GM23248 (cell line): Measurements from ENCODE around the gene TECPR2. TPM values are rescaled to one million over a fixed set of nuclear protein-coding genes. Genes with fewer than 3 reads are reported as not detected.

ENCODE experiments used
- DNase-seq: peaks from one replicate; pipeline ENCODE4 v3.0.0-alpha.2; 2015
- H2AFZ ChIP-seq: fragments of 200-600 bp; sonication (generic); 2 replicates; pipeline ENCODE4 v1.6.1; 2016; ENCODE audit warnings: antibody characterized with exemption
- H3F3A ChIP-seq: fragments of 200-600 bp; sonication (generic); 2 replicates; pipeline ENCODE4 v1.6.1; 2016; ENCODE audit warnings: mild to moderate bottlenecking, antibody characterized with exemption, mixed run types; ENCODE audit not compliant: insufficient read depth
- H3K27ac ChIP-seq: fragments of 200-600 bp; sonication (generic); 2 replicates; pipeline ENCODE4 v1.5.1; 2016; ENCODE audit warnings: mild to moderate bottlenecking
- H3K27me3 ChIP-seq: fragments of 200-600 bp; sonication (generic); replicated peaks from 2 replicates; pipeline ENCODE4 v1.6.1; 2016; ENCODE audit warnings: mild to moderate bottlenecking; ENCODE audit not compliant: insufficient read depth
- H3K36me3 ChIP-seq: fragments of 200-600 bp; sonication (generic); 2 replicates; pipeline ENCODE4 v1.6.1; 2016; ENCODE audit warnings: low read depth, mild to moderate bottlenecking
- H3K4me1 ChIP-seq: fragments of 200-600 bp; sonication (generic); 2 replicates; pipeline ENCODE4 v1.6.1; 2016; ENCODE audit warnings: mild to moderate bottlenecking; ENCODE audit not compliant: insufficient read depth
- H3K4me2 ChIP-seq: fragments of 200-600 bp; sonication (generic); one replicate; pipeline ENCODE4 v1.6.1; 2016; ENCODE audit warnings: mild to moderate bottlenecking; ENCODE audit not compliant: unreplicated experiment
- H3K4me3 ChIP-seq: fragments of 200-600 bp; sonication (generic); 2 replicates; pipeline ENCODE4 v1.5.1; 2016; ENCODE audit warnings: mild to moderate bottlenecking
- H3K79me2 ChIP-seq: fragments of 200-600 bp; sonication (generic); 2 replicates; pipeline ENCODE4 v1.6.1; 2016; ENCODE audit warnings: mild to moderate bottlenecking; ENCODE audit not compliant: insufficient read depth
- H3K9ac ChIP-seq: fragments of 200-600 bp; sonication (generic); 2 replicates; pipeline ENCODE4 v1.6.1; 2016; ENCODE audit warnings: mild to moderate bottlenecking
- H3K9me2 ChIP-seq: fragments of 200-600 bp; sonication (generic); 2 replicates; pipeline ENCODE4 v1.6.1; 2016; ENCODE audit warnings: mixed run types, mild to moderate bottlenecking, moderate library complexity; ENCODE audit not compliant: insufficient read depth
- H3K9me3 ChIP-seq: fragments of 200-600 bp; sonication (generic); one replicate; pipeline ENCODE4 v1.6.1; 2017; ENCODE audit warnings: low read depth
- H4K20me1 ChIP-seq: fragments of 200-600 bp; sonication (generic); 2 replicates; pipeline ENCODE4 v1.6.0; 2016; ENCODE audit not compliant: insufficient read depth
- EZH2 ChIP-seq: fragments of 200-600 bp; sonication (generic); IDR thresholded peaks from 2 replicates; pipeline ENCODE4 v1.6.1; 2018; ENCODE audit warnings: antibody characterized with exemption, mild to moderate bottlenecking; ENCODE audit not compliant: insufficient read depth, poor library complexity, severe bottlenecking
- EZH2phosphoT487 ChIP-seq: fragments of 200-600 bp; sonication (generic); IDR thresholded peaks from 2 replicates; pipeline ENCODE4 v1.6.1; 2018; ENCODE audit warnings: antibody characterized with exemption, moderate library complexity, mild to moderate bottlenecking, low read depth; ENCODE audit not compliant: insufficient read depth
- WGBS, 2 experiments: methylation state at CpG; one replicate each; pipeline ENCODE4 v1.1.6; 2015 to 2017; ENCODE audit warnings: low lambda C conversion rate in 2 of 2, low coverage in 1 of 2; ENCODE audit errors: missing lambda C conversion rate in 2 of 2; 5-methylcytosine and 5-hydroxymethylcytosine counted together
- in situ Hi-C: fragments of 300-500 bp; cut with MboI; formaldehyde crosslinking; loops from 2 replicates; pipeline ENCODE4 v1.15.0; 2020
- polyA plus RNA-seq: library from polyadenylated mRNA; unstranded; fragments of >200 nt; fragmentation: Nextera tagmentation; extraction: Ambion mirVana; gene quantifications from 2 replicates; pipeline ENCODE4 v1.2.1, GENCODE V29; 2016
- total RNA-seq: library from RNA; depleted of rRNA; stranded (reverse); fragments of >200 nt; shearing (Covaris generic); gene quantifications from 2 replicates; pipeline ENCODE4 v1.2.3, GENCODE V29; 2014

Gene TECPR2
- total and polyA plus RNA-seq, 2 experiments from 2014 or later: 11.4 to 15.8 TPM

DNA sequence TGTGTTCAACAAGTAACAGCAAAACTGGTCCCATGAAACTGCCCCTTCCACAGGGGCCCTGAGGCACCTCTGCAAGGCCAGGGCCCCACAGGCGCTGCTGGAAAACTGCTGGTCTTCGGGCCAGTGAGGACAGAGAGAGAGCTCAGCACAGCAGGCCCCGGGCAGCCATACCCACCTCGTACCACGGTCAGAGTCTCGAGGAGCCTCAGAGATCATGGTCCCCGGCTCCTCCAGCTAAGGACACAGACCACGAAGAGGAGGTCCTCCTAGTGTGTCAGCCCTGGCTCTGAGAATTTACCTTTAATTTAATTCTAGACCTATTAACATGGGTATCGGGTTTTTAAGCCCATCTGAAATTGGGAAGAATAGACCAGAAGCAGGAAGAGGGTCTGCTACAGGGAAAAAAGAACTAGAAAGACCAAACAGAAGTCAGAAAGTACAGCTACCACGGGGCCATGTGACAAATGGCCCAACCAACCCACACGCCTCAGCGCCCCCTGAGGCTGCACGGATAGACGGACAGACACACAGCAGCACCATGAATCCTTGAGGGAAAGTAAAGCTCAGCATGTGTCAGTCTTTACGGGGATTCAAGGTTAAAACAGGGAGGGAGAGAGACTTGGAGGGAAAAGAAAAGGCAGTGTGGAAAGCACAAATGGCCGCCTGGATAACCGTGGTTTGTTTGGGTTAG lies 123.9 kb downstream of the TECPR2 start:
- Histone ChIP-seq H3K9me3 (no peaks in the 10 kb centered on the region), H3K4me2 (no peak overlapping the region), H4K20me1 (no peaks in the 10 kb centered on the region), H3K4me3 (no peak overlapping the region), H2AFZ (no peak overlapping the region), H3F3A (no peaks in the 10 kb centered on the region), H3K27me3 (no peaks in the 10 kb centered on the region), H3K9ac (no peak overlapping the region), H3K4me1 (peaks cover 8% of the 10 kb centered on the region; the same call in 1 of the 2 replicates), H3K79me2 (no peaks in the 10 kb centered on the region), H3K27ac (no peak overlapping the region), H3K9me2 (no peaks in the 10 kb centered on the region), H3K36me3 (no peaks in the 10 kb centered on the region)
- 90 to 95% methylated on average over 15 to 17 of the region's 17 CpGs for WGBS, 2 experiments
- DNase-seq: no peak
- in situ Hi-C loops: no loop called here
- TF ChIP-seq EZH2phosphoT487 (no peak), EZH2 (no peak)

DNA sequence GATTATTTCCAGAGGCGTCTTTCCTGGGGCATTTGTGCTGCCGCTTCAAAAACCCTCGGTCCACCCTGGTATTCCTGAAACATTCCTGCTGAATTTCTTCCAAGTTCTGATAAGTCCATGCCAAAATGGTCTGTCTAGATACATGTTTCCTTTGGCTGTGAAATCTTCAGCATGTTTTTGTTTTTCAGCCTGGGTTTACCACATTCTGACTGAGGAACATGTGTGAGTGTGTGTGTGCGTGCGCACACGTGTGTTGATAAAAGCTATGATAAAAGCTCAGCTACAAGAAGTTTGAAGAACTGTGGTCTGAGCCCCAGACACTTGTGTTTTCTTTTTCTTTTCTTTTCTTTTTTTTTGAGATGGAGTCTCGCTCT lies 124.5 kb downstream of the TECPR2 start:
- no peak for DNase-seq
- WGBS, 2 experiments: 76 to 79% methylated on average over 7 of the region's 7 CpGs
- no peak for TF ChIP-seq EZH2phosphoT487
- TF ChIP-seq EZH2: no peak
- H3K27me3 ChIP-seq: no peaks in the 10 kb centered on the region
- no peaks in the 10 kb centered on the region for H3K36me3 ChIP-seq
- no peaks in the 10 kb centered on the region for H3K9me2 ChIP-seq
- H3K27ac ChIP-seq: no peak overlapping the region
- no peak overlapping the region for H3K9ac ChIP-seq
- H3F3A ChIP-seq: no peaks in the 10 kb centered on the region
- H3K9me3 ChIP-seq: no peaks in the 10 kb centered on the region
- in situ Hi-C loops: no loop called here
- H3K4me1 ChIP-seq: 0 out of 2 replicates have a peak, but pooled peaks cover 4% of the 10 kb centered on the region
- H2AFZ ChIP-seq: no peak overlapping the region
- no peaks in the 10 kb centered on the region for H3K79me2 ChIP-seq
- H3K4me3 ChIP-seq: no peak overlapping the region
- no peaks in the 10 kb centered on the region for H4K20me1 ChIP-seq
- H3K4me2 ChIP-seq: no peak overlapping the region

DNA sequence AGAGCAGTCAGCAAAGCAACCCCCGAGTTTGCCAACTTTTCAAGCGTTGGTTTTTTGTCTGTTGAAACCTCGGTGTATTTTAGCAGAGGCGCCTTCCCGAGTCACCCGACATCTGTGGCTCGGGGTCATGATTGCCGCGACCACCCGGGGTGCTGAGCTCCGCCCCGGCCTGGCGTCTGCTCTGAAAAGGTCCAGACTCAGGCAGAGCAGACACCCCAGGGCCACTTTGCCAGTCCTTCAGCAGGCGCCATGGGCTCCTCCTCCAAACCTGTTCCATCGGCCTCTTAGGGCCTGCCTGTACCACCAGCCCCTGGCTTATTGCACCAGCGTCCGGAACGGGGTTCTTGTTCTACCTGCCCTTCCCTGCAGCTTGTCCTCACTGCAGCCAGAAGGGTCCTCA lies 127.7 kb downstream of the TECPR2 start:
- no peak overlapping the region for H3K4me2 ChIP-seq
- H3K79me2 ChIP-seq: no peaks in the 10 kb centered on the region
- no peaks in the 10 kb centered on the region for H4K20me1 ChIP-seq
- TF ChIP-seq EZH2: no peak
- no peak for TF ChIP-seq EZH2phosphoT487
- H3K9me2 ChIP-seq: no peaks in the 10 kb centered on the region
- DNase-seq: no peak
- no peaks in the 10 kb centered on the region for H3K36me3 ChIP-seq
- 93 to 94% methylated on average over 18 of the region's 18 CpGs for WGBS, 2 experiments
- H2AFZ ChIP-seq: no peak overlapping the region
- in situ Hi-C loops: no loop called here
- no peaks in the 10 kb centered on the region for H3F3A ChIP-seq
- H3K9ac ChIP-seq: no peak overlapping the region
- no peaks in the 10 kb centered on the region for H3K27me3 ChIP-seq
- H3K27ac ChIP-seq: no peak overlapping the region
- no peaks in the 10 kb centered on the region for H3K9me3 ChIP-seq
- H3K4me1 ChIP-seq: no peaks in the 10 kb centered on the region
- H3K4me3 ChIP-seq: no peak overlapping the region

DNA sequence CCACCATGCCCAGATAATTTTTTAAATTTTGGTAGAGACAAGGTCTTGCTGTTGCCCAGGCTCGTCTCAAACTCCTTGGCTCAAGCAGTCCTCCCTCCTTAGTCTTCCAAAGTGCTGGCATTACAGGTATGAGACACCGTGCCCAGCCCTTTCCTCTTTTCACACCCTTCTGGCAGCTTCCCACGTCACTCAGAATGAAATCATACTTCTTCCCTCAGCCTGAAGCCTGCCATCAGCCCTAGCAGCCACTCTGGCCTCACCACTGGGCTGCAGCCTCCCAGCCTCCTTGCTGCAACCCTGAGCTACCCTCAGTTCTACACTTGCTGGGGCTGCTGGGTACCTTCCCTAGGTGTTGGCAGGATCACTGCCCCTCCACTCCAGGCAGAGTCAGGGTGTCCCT lies 128.6 kb downstream of the TECPR2 start:
- H3K4me3 ChIP-seq: no peak overlapping the region
- 69 to 86% methylated on average over 3 of the region's 3 CpGs for WGBS, 2 experiments
- H3K9me3 ChIP-seq: no peaks in the 10 kb centered on the region
- TF ChIP-seq EZH2phosphoT487 (no peak), EZH2 (no peak)
- H3K9ac ChIP-seq: no peak overlapping the region
- H3K4me2 ChIP-seq: no peak overlapping the region
- no peaks in the 10 kb centered on the region for H3K4me1 ChIP-seq
- no peak for DNase-seq
- in situ Hi-C loops: no loop called here
- H3K36me3 ChIP-seq: no peaks in the 10 kb centered on the region
- no peaks in the 10 kb centered on the region for H3K9me2 ChIP-seq
- no peaks in the 10 kb centered on the region for H3K27me3 ChIP-seq
- no peaks in the 10 kb centered on the region for H3K79me2 ChIP-seq
- no peaks in the 10 kb centered on the region for H3F3A ChIP-seq
- no peaks in the 10 kb centered on the region for H4K20me1 ChIP-seq
- no peak overlapping the region for H3K27ac ChIP-seq
- no peak overlapping the region for H2AFZ ChIP-seq
